SH-SY5Y (cell line): Measurements from ENCODE around the gene GGCX.

Experiments
- GATA2 ChIP-seq: IDR thresholded peaks from 2 replicates; pipeline ENCODE4 v1.6.1; 2011; ENCODE audit warnings: mild to moderate bottlenecking, low read depth, low read length
- GATA3 ChIP-seq: IDR thresholded peaks from 2 replicates; pipeline ENCODE4 v1.6.1; 2011; ENCODE audit warnings: low read depth, mild to moderate bottlenecking, low read length, moderate library complexity

DNA sequence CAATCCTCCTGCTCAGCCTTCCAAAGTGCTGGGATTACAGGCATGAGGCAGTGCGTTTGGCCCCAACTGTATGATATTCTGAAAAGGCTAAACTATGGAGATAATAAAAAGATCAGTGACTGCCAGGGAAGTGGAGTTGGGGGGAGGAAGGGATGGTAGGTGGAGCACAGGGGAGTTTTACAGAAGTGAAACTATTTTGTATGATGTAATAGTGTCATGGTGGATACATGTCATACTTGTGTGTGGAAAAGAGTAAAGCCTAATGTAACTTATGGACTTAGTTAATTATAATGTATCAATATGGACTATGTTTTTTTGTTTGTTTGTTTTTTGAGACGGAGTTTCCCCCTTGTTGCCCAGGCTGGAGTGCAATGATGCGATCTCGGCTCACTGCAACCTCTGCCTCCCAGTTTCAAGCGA, 2.9 kb upstream of the GGCX start:
- TF ChIP-seq GATA2 (no peak), GATA3 (no peak)
